Measurements from ENCODE around the gene PLAGL1.
"Not testable (repeated sequence)": the region's sequence is repeated elsewhere in the genome, so short reads cannot be mapped to it uniquely, and the experiment has no call there.

The PLAGL1 gene, protein sequence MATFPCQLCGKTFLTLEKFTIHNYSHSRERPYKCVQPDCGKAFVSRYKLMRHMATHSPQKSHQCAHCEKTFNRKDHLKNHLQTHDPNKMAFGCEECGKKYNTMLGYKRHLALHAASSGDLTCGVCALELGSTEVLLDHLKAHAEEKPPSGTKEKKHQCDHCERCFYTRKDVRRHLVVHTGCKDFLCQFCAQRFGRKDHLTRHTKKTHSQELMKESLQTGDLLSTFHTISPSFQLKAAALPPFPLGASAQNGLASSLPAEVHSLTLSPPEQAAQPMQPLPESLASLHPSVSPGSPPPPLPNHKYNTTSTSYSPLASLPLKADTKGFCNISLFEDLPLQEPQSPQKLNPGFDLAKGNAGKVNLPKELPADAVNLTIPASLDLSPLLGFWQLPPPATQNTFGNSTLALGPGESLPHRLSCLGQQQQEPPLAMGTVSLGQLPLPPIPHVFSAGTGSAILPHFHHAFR

DNA sequence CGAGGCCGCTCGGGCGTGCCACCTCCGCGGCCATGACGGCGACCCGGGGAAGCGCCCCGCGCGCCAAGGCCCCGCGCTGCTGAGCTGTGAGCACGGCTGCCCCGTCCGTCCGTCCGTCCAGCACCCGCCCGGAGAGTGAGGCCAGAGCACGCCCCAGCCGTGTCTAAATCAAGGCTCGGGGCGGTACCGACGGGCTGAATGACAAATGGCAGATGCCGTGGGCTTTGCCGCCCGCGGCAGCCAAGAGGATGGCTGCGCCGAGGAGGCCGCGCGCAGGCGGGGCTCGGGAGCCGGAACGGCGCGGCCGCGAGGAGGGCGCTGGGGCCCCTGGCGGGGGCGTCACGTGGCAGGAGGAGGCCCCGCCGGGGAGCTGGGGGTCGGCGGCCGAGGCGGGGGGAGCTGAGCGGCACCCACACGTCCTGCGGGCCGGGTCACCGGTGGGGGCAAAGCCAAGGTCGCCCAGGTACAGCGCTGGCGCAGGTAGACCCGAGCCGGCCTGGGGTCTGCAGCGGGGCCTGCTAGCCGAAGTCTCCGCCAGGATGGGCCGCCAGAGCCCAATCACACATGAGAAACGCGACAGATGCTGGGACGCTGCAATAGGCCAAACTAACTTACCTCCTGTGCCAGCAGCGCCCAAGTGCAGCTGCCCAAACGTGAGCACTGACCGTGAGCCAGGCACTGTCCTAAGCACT, at the start of gene PLAGL1:
TSS of gene PLAGL1 (minus strand) at position 140 of the 692 bp plus-strand sequence. CDS start 60,123 bp downstream, outside the sequence.
- in situ Hi-C loops (cut with HindIII; ENCODE audit: low sequenced_read_pairs), result no loop called here

DNA sequence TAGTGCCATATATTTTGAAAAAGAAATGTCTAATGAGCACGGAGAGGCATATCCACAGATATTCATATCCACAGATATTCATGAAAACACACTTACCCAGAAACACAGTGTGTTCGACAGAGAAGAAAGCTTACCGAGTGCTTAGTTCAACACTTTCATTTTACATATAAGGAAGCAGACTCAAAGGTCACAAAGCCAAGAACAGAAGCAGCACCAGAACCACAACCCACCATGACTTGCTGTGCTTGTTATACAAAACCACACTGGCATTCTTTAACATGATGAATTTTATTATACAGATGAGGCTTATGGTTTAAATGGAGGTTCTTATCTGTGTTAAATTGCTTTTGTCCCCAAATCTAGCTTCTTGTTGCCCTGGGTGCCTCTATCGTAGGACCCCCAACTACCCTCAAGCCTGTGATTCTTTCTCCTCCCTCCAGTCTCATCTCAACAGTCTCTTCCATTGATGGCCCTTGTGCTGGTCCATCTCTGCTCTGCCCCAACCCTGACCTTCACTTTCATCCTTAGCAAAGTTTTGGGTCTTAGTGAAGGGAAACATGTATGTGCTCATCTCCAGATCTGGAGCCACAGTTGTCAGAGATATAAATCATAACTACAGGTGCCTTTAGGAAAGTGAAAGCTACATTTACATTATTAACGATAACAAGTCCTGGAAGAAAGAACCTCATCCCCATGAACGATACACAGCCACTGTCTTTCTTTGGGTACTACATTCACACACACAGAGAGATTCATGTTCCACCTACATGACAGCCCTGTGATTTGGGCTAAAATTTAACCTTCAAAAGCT, 47.3 kb upstream of the PLAGL1 start:
- in situ Hi-C loops (cut with HindIII; ENCODE audit: low sequenced_read_pairs), result no loop called here

DNA sequence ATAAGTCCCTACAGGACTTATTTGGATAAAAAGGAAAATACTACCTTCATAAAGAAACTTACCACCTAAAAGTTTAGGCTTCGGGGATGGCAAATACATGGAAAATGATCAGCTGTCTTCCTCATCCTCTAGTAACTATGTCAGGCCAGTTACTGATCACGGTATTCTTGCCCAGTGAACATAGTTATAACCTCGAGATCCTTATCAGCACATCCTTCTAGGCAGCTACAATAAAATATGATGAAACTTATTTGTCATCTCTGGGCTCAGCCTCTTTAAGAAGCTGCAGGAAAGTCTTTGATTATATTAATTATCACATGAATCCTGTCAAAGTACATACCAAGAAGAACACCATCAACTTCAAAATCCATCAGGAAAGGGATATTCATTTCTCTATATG, 45.5 kb upstream of the PLAGL1 start:
- in situ Hi-C loops (cut with HindIII; ENCODE audit: low sequenced_read_pairs), result no loop called here

- in situ Hi-C loops (cut with HindIII; ENCODE audit: low sequenced_read_pairs), result no loop called here
These were observed 44.4 kb upstream of the PLAGL1 start for GRCh38 chr6:144052488-144052887.

DNA sequence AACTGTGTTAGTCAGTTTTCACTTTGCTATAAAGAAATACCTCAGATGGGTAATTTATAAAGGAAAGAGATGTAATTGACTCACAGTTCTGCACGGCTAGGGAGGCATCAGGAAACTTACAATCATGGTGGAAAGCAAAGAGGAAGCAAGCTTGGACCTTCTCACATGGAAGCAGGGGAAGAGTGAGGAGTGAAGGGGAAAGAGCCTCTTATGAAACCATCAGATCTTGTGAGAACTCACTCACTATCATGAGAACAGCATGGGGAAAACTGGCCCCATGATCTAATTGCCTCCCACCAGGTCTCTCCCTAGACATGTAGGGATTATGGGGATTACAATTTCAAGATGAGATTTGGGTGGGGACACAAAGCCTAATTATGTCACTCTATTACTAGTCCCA, 41.3 kb upstream of the PLAGL1 start:
- in situ Hi-C loops (cut with HindIII; ENCODE audit: low sequenced_read_pairs), result no loop called here

DNA sequence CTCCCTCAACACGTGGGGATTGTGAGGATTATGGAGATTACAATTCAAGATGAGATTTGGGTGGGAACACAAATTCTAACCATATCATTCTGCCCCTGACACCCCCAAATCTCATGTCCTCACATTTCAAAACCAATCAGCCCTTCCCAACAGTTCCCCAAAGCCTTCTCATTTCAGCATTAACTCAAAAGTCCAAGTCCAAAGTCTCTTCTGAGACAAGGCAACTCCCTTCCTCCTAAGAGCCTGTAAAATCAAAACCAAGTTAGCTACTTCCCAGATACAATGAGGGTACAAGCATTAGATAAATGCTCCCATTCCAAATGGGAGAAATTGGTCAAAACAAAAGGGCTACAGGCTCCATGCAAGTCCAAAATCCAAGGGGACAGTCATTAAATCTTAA, 39.6 kb upstream of the PLAGL1 start:
- in situ Hi-C loops (cut with HindIII; ENCODE audit: low sequenced_read_pairs), result no loop called here

GRCh38 chr6:144046672-144047071, 38.6 kb upstream of the PLAGL1 start:
- in situ Hi-C loops (cut with HindIII; ENCODE audit: low sequenced_read_pairs), result not testable (repeated sequence)

GRCh38 chr6:144044989-144045388, 36.9 kb upstream of the PLAGL1 start:
- in situ Hi-C loops (cut with HindIII; ENCODE audit: low sequenced_read_pairs), result not testable (repeated sequence)

DNA sequence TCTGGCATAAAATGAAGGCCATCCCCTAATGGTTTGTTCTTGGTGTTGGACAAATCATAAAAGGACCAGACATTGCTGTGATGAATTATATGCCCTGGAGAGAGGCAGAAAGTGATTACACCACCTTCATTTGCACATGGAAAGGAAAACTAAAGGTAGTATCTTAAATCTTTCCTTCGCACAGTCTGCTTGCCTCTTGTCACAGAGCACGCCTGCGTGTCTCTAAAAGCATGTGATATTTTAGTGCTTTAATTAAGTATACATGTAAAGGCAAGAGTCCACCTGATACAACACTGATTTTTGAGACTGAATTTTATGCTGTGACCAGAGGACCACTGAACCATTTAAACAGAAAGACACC, 28.8 kb upstream of the PLAGL1 start:
- in situ Hi-C loops (cut with HindIII; ENCODE audit: low sequenced_read_pairs), result no loop called here

GRCh38 chr6:144036064-144036834, 28.2 kb upstream of the PLAGL1 start:
- in situ Hi-C loops (cut with HindIII; ENCODE audit: low sequenced_read_pairs), result no loop called here

DNA sequence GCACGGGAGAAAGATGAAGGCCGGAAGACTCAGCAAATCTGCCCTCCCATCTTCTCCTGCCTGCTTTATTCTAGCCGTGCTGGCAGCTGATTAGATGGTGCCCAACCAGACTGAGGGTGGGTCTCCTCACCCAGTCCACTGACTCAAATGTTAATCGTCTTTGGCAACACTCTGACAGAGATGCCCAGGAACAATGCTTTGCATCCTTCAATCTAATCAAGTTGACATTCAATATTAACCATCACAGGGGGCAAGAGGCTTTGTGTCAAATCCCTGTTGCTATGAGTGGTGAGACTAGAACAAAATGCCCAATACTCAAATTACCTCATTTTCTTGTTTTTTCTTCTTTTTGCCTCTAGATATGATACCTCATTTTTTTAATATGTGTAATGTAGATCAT, 27.4 kb upstream of the PLAGL1 start:
- in situ Hi-C loops (cut with HindIII; ENCODE audit: low sequenced_read_pairs), result no loop called here

- in situ Hi-C loops (cut with HindIII; ENCODE audit: low sequenced_read_pairs), result no loop called here
These were observed 26.0 kb upstream of the PLAGL1 start for GRCh38 chr6:144033816-144034735.

GRCh38 chr6:144029452-144029851, 21.4 kb upstream of the PLAGL1 start:
- in situ Hi-C loops (cut with HindIII; ENCODE audit: low sequenced_read_pairs), result no loop called here

DNA sequence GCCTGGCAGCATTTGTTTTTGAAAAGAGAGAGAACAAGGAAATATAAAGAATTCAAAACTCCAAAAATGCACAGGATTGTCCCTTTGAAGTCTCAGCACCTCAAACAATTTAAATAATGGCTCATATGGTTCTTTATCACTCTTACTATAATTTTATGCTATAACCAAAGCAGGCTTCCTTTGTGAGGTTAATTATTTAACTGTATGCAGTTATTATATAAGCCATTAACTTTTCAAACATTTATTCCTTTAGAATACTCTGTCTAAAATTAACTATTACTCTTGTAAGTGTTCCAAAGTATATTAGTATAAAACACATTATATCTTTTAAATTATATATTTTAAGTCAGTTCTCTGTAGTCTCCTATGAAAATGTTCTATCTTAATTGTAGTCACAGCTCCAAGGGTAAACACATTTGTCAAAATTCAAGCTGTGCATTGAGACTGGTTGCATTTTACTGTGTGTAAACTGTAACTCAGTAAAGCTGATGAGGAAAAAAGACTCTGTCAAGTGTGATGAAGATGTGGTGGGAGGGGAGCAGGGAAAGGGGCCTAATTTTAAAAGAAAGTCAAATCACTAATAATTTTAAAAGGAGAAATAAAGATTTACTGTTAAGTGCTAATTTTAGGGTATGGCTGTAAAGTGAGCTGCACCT, 20.0 kb upstream of the PLAGL1 start:
- in situ Hi-C loops (cut with HindIII; ENCODE audit: low sequenced_read_pairs), result no loop called here

- in situ Hi-C loops (cut with HindIII; ENCODE audit: low sequenced_read_pairs), result no loop called here
These were observed 15.2 kb upstream of the PLAGL1 start for GRCh38 chr6:144023216-144023615.

DNA sequence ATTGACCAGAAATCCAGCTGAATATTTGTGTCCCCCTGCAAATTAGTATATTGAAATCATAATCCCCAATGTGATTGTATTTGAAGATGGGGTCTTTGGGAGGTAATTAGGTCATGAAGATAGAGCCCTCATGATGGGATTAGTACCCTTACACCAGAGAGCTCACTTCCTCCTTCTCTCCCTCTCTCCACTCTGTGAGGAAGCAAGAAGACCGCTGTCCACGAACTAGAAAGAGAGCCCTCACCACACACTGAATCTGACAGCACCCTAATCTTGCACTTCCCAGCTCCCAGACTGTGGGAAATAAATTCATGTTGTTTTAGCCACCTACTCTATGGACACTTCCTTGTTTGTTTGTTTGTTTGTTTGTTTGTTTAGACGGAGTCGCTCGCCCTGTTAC, 11.9 kb upstream of the PLAGL1 start:
- in situ Hi-C loops (cut with HindIII; ENCODE audit: low sequenced_read_pairs), result no loop called here

DNA sequence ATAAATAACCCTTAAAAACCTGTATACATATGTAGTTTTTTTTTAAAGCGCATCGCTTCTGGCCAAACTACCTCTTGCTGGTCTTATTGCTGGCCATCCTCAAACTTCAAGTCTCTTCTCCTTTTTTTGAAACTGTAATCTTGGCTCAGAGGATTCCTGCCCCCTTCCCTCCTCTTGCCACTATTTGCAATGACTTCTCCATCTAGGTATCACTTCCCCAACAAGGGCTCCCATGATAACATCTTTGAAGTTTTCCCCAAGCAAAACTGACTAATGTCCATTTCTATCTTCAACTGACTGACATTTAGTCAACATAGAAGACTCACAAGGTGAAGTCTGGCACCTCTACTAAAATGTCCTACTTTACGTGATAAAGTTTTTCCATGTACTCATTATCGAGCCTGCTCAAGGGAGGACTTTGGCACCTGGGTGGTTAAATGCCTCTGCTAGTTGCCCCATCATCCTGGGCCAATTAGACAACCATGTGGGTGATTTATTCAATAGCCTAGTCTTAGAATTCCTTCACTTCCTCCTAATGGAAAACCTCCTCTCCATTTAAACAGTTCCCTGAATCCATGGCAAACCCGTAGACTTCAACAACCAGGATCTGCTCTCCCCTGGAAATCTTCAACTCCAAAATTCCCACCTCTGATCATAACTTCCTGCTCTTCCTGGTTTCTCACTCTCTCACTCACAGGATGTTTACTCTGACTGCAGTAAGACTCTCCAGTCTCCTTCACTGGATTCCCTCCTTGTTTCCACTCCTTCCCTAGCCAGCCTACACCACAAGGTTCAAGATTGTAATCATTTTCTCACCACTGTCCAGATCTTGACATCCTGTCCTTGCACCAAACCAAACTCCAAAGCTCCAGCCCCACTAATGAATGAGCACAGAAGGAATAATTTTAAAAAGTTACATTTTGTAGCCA, 9.4 kb upstream of the PLAGL1 start:
- in situ Hi-C loops (cut with HindIII; ENCODE audit: low sequenced_read_pairs), result no loop called here

DNA sequence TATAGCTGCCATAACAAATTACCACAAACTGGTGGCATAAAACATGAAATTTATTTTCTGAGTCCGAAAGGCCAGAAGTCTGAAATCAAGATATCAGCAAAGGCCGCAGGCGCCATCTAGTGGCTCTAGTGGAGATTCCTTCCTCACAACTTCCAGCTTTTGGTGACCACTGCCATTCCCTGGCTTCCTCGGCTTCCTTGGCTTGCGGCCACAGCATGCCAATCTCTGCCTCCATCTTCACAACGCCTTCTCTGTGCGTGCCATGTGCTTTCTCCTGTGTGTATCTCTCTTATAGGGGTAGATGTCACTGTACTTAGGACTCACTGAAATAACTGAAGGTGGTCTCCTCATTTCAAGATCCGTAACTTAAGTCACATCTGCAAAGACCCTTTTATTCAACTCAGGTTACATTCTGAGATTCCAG, 5.4 kb upstream of the PLAGL1 start:
- in situ Hi-C loops (cut with HindIII; ENCODE audit: low sequenced_read_pairs), result no loop called here
